Measurements from ENCODE around the gene CDK13. TPM values are rescaled to one million over a fixed set of nuclear protein-coding genes. Genes with fewer than 3 reads are reported as not detected.

CDK13 gene
- total RNA-seq, 2 experiments from 2014 or later = 135 to 138 TPM

GRCh38 chr7:39922580-39922979, 27.5 kb upstream of the CDK13 start:
- Mint-ChIP-seq H3K4me3 (no peak overlapping the region), H3K27me3 (no peaks in the 10 kb centered on the region), H3K36me3 (ENCODE audit: low read depth) (no peaks in the 10 kb centered on the region), H3K4me1 (ENCODE audit: low read depth) (no peaks in the 10 kb centered on the region), H3K9me3 (no peaks in the 10 kb centered on the region), H3K27ac (no peak overlapping the region)
- no peaks in the 10 kb centered on the region for H3K4me1 ChIP-seq (ENCODE audit: insufficient read depth, low read length)
- H3K27me3 ChIP-seq (ENCODE audit: control insufficient read depth in 1 of 2, insufficient read depth in 2 of 2, low read length in 2 of 2) = no peaks in the 10 kb centered on the region
- POLR2A ChIA-PET = no interaction called here
- DNase-seq = no peak
- no peak overlapping the region for H3K4me3 ChIP-seq (ENCODE audit: low read length)
- TF ChIP-seq CTCF (IDR thresholded peaks at IDR 0.05) = no peak
- no peak for ATAC-seq (ENCODE audit: poor library complexity)
- H3K27ac ChIP-seq (ENCODE audit: low read depth in 1 of 2, low read length in 2 of 2) = no peak overlapping the region
- intact Hi-C loops (cut with DNase I, micrococcal nuclease) = no loop called here
- H3K9me3 ChIP-seq (ENCODE audit: control insufficient read depth in 1 of 2, insufficient read depth in 1 of 2, low read length in 2 of 2) = peaks cover 0 to 4% of the 10 kb centered on the region in 2 experiments
- CTCF ChIA-PET = no interaction called here
- no peaks in the 10 kb centered on the region for H3K36me3 ChIP-seq (ENCODE audit: insufficient read depth, low read length)

DNA sequence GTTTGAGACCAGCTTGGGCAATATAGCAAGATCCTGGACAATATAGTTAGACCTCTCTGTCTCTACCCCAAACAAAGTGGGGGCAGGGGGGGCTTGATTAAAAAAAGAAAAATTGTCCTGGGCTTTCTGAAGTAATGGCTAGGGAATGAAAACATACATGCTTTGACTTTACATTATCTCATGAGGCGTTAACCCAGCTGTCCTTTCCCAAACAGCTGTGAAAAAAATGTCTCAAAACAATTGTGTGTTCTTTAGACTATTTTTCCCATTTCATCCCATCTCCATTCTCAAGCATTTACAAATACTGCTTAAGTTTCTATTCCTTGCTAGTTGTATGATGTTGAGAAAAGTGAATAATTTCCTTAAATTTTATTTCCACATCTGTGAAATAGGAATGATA, 27.0 kb upstream of the CDK13 start:
- Mint-ChIP-seq H3K27ac (no peak overlapping the region), H3K36me3 (ENCODE audit: low read depth) (no peaks in the 10 kb centered on the region), H3K4me3 (no peak overlapping the region), H3K27me3 (no peaks in the 10 kb centered on the region), H3K9me3 (no peaks in the 10 kb centered on the region), H3K4me1 (ENCODE audit: low read depth) (no peaks in the 10 kb centered on the region)
- Histone ChIP-seq H3K36me3 (ENCODE audit: insufficient read depth, low read length) (no peaks in the 10 kb centered on the region), H3K4me3 (ENCODE audit: low read length) (no peak overlapping the region), H3K4me1 (ENCODE audit: insufficient read depth, low read length) (no peaks in the 10 kb centered on the region), H3K9me3 (ENCODE audit: control insufficient read depth in 1 of 2, insufficient read depth in 1 of 2, low read length in 2 of 2) (peaks cover 0 to 4% of the 10 kb centered on the region in 2 experiments), H3K27ac (ENCODE audit: low read depth in 1 of 2, low read length in 2 of 2) (no peak overlapping the region), H3K27me3 (ENCODE audit: control insufficient read depth in 1 of 2, insufficient read depth in 2 of 2, low read length in 2 of 2) (no peaks in the 10 kb centered on the region)
- ATAC-seq (ENCODE audit: poor library complexity) = no peak
- DNase-seq = no peak
- POLR2A ChIA-PET = no interaction called here
- TF ChIP-seq CTCF (IDR thresholded peaks at IDR 0.05) = no peak
- intact Hi-C loops (cut with DNase I, micrococcal nuclease) = no loop called here
- CTCF ChIA-PET = no interaction called here

- Histone ChIP-seq H3K4me3 (ENCODE audit: low read length) (no peak overlapping the region), H3K27me3 (ENCODE audit: control insufficient read depth in 1 of 2, insufficient read depth in 2 of 2, low read length in 2 of 2) (no peaks in the 10 kb centered on the region), H3K9me3 (ENCODE audit: control insufficient read depth in 1 of 2, insufficient read depth in 1 of 2, low read length in 2 of 2) (peaks cover 0 to 4% of the 10 kb centered on the region in 2 experiments), H3K36me3 (ENCODE audit: insufficient read depth, low read length) (no peaks in the 10 kb centered on the region), H3K27ac (ENCODE audit: low read depth in 1 of 2, low read length in 2 of 2) (no peak overlapping the region), H3K4me1 (ENCODE audit: insufficient read depth, low read length) (no peaks in the 10 kb centered on the region)
- no peak overlapping the region for H3K27ac Mint-ChIP-seq
- no peak for DNase-seq
- ChIA-PET CTCF (no interaction called here), POLR2A (no interaction called here)
- no peak for TF ChIP-seq CTCF (IDR thresholded peaks at IDR 0.05)
- no peak for ATAC-seq (ENCODE audit: poor library complexity)
- H3K4me1 Mint-ChIP-seq (ENCODE audit: low read depth) = no peaks in the 10 kb centered on the region
- no peaks in the 10 kb centered on the region for H3K27me3 Mint-ChIP-seq
- H3K36me3 Mint-ChIP-seq (ENCODE audit: low read depth) = no peaks in the 10 kb centered on the region
- H3K9me3 Mint-ChIP-seq = no peaks in the 10 kb centered on the region
- intact Hi-C loops (cut with DNase I, micrococcal nuclease) = no loop called here
- H3K4me3 Mint-ChIP-seq = no peak overlapping the region
These were observed 25.9 kb upstream of the CDK13 start for GRCh38 chr7:39924122-39924521.
